SIG-M5 treated with dmso at 0.1 percent for 504 hours (cell line): Measurements from ENCODE around the gene PPM1E.
"Not testable (repeated sequence)": the region's sequence is repeated elsewhere in the genome, so short reads cannot be mapped to it uniquely, and the experiment has no call there.

Experiments used
- DNase-seq: peaks from one replicate; lab custom pipeline; 2025; ENCODE audit not compliant: unreplicated experiment; lab: John Stamatoyannopoulos, UW

The PPM1E gene

DNA sequence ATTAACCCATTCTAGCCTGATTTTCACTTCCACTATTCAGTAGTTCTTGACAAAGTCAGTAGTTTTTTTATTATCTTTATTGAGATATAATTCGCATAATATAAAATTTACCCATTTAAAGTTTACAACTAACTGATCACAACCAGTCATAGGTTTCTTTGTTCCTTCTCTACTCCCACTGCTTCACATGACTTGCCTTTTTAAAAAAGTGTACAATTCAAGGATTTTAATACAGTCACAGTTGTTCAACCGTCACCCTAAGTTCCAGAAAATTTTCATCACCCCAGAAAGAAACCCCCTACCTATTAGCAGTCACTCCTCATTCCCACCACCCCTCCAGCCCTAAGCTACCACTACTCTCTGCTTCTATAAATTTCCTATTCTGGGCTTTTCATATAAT is 188.5 kb downstream of the PPM1E start:
- DNase-seq: no peak

DNA sequence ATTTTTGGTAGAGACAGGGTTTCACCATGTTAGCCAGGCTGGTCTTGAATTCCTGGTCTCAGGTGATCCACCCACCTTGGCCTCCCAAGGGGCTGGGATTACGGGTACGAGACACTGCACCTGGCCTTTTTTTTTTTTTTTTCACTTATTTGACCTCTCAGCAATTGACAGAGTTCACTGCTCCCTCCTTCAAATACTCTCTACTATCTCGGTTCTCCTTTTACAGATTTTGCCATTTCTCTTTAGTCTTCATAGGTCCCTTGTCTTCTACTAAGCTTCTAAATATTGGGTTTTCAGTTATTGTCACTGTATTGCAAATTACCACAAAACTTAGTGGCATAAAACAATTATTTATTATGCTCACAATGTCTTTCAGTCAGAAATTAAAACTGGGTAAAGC is 191.8 kb downstream of the PPM1E start:
- DNase-seq: no peak

DNA sequence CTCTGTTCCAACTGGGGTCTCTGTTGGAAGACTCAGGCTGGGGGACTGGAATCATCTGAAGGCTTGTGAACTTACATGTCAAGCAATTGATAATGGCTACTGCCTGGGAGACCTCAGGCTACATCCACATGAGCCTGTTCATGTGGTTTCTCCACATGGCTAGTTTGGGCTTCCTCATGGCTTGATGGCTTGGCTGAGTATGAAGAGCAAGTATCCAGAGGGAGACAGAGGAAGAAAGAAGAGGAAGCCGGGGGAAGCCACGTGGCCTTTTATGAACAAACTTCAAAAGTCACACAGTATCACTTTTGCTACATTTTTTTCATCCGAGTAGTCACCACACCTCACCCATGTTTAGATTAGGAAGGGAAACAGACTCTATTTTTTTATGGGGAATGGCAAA is 192.2 kb downstream of the PPM1E start:
- no peak for DNase-seq

DNA sequence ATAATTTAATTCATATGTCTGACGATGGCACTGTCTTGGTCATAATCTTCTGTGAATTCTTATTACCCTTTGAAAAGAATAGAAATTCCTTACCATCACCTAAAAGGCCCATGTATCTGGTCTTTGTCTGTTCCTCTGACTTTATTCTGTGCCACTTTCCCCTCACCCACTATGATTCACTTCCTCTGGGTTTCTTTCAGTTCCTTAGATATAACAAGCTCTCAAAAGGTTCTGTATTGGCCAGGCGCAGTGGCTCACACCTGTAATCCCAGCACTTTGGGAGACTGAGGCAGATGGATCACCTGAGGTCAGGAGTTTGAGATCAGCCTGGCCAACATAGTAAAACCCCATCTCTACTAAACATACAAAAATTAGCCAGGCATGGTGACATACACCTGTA is 198.7 kb downstream of the PPM1E start:
- DNase-seq: not testable (repeated sequence)

DNA sequence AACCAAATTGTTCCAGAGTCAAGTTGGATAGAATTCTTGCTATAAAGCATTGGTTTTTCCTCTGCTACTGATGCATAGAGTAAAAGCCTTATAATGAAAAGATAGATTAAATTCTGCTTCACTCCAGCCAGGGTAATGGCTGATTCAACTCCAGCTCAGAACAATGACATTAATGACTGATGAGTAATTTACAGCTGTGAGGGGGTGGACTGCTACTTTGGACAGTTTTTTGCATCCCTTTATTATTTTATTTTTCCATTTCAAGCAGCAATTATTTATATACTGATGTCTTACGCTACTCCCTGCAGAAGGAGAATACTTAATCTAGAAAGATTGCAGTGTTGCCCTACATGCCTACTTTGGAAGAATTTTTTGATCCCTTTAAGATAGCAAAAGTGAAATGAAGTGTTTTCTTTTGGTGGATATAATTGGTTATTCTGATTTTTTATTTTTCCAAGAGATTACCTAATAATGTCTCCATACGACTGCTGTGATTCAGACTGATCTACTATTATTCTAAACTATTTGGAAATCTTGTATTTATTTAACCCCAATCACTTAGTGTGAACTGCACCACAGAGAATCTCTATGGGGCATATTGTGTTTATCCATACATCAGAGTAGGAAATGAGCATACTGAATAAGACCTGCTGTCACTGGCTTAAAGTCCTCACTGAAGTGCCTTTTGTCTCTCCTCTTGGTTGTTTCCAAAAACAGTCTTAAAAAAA is 201.5 kb downstream of the PPM1E start:
- DNase-seq: peak; percentile 68

DNA sequence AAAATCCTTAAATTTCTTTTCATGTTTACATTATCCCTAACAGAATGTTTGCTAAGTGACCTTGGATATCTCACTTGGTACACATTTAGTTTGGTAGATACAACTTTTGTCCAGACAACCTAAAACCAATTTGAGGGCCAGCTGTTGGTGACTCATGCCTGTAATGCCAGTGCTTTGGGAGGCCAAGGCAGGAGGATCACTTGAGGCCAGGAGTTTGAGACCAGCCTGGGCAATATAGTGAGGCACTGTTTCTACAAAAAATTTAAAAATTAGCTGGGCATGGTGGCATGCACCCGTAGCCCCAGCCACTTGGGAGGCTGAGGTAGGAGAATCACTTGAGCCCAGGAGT is 202.0 kb downstream of the PPM1E start:
- peak; percentile 68 for DNase-seq

DNA sequence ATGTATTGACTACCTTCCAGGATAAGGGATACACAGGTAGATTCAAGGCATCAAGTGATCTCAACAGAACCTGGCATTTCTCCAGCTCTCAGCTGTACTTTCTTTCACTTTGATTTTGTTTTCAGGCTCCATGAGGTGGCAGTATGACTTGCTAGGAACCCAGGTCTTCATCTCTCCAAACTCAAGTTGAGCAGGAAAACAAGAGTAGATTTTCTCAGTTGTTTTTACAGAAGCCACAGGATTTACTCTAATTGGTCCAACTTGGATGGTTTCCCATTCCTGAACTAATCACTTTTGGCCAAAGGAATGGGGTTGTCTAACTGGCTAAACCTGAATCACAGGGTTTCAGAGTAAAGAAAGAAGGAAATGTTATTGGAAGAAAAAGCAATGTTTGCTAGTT is 204.4 kb downstream of the PPM1E start:
- peak; percentile 99 for DNase-seq

DNA sequence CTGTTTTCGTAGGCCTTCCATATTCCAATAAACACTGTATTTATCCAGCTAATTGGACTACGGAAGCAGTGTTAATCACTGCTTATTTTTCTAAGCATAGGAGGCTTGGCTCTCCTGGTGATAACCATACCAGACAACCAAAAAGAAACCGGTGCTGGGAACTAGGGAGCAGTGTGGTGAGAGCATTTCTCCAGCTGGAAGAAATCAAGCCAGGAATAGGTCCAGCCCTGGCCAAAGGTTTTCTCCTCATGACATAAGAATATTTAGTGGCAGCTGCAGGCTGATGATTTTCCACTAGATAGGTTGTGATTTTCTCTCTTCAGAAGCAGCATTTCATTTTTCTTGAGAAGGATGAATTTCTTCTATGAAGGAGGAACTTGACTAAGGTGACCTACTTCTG is 209.6 kb downstream of the PPM1E start:
- DNase-seq: no peak

DNA sequence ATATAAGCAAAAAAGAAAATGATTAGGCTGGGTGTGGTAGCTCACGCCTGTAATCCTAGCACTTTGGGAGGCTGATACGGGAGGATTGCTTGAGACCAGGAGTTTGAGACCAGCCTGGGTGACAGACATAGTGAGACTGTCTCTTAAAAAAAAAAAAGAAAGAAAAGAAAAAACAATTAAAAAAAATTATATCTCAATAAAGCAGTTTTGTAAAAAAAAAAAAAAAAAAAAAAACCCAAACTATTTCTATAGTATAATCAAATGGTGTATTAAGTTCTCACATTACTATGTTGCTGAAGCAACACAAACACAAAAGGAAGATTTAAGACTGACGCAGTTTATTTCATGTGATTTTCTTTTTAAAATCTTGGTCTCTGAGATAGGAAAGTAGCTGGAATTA is 210.6 kb downstream of the PPM1E start:
- no peak for DNase-seq

DNA sequence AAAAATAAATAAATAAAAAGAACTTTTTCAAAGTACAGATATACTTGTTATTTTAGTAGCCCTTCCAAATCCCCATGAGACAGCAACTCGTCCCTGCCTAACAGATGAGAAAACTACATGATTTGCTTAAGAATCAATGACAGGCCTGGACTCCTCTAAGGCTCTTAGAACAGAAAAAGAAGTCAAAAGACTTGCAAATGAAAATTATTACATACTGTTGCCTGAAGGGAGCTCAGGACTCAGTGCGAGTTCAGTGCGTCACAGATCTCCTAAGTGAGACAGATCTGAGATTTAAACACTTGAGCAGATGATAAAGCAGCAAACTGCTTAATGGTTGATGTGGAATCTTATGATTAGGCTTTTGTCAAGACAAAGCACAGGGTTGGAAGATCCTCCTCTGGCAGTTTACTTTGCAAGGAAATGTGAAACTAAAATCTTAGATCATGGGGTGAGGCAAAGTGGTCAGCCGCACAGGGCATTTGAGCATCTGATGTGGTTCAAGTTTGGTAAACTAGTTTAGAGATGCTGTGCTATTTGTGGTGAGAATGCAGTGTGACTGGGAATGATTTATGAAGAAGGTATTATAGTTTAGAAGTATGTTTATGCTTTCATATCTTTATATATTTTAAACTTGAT is 212.9 kb downstream of the PPM1E start:
- no peak for DNase-seq

DNA sequence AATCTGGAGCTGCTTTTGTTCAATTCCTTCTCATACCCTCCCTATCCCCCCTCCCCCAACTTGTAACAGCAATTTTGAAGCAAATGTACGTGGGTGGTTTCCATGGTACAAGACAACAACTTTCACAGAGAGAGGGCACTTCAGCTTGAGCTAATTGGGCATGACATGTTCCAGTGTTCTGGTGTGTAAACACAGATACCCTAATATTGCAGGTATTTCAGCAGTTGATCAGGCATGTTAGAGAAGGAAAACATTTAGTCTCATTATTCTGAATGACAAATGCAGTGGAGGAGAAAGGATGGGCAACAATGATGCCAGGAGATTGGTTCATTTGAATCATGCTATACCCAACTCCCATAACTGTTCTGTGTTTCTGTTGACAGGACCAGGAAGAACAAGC is 213.5 kb downstream of the PPM1E start:
- DNase-seq: no peak

DNA sequence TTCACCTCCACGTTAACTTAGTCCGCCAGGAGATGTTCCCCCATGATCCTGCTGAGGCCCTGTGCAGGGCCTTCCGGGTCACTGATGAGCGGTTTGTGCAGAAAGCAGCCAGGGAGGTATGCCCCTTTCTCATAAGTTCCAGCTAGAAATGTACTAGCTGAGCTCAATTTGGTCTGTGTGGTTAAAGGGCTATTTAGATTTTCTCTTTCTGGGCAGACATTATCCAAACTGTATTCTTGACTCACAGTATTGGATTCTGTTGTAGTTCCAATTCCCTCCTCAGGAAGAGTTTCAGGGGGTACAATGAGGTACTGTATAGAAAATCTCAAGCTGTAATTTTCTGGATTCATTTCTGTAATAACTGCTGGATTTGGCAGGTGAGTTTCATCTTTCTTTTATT is 214.0 kb downstream of the PPM1E start:
- no peak for DNase-seq

DNA sequence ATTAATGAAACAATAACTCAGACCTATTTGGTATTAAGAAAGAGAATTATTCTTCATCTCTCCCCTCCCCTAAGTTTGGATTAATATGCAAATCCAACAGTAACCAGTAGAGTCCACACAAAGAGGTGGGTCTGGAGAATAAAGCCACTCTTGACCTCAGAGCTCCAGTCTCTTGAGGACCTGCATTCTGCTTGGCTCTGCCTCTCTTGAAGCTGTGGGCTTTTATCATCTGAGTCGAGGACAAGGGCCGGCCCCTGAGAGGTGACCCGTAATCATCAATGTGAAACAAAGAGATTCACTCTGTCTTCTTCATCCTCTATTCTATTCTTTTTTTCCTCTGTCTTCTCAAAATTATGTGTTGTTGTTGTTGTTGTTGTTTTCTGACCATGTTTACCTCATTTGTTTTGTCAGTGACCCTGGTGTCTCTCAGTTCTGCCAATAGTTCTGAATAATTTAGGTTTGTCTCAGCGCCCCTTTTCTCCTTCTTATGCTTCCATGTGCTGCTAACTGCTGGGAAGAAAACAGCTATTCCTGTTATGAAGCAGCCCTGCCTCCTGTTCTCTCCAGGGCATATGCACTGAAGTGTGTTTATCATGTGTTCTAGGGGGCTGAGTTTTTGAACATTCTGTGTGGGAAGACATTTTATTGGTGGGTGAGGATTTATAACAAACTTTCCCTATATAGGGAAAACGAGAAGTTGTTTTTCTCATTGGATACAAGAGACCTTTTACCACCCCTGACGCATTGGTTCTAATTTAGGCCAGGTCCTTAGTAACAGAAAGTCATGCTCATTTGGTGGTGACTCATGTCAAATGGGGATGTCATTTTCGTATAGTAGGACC is 215.2 kb downstream of the PPM1E start:
- DNase-seq: no peak

DNA sequence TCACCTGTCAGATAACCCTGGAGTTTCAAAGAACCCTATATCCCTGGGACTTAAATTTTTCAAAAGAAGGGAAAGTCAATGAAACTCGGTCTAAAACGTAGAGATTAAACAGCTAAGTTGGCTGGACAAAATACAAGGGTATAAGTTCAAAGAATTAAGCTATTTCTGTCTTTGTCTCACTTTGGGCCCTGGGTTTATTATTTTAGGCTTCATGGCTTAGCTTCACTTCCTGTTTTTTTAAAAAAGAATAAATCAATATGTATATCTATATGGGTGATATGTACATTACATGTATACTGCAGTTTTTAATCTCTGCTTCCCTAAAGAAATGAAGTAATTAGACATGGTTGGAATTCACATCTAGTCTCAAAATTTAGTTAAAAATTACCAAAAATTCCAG is 218.7 kb downstream of the PPM1E start:
- no peak for DNase-seq

DNA sequence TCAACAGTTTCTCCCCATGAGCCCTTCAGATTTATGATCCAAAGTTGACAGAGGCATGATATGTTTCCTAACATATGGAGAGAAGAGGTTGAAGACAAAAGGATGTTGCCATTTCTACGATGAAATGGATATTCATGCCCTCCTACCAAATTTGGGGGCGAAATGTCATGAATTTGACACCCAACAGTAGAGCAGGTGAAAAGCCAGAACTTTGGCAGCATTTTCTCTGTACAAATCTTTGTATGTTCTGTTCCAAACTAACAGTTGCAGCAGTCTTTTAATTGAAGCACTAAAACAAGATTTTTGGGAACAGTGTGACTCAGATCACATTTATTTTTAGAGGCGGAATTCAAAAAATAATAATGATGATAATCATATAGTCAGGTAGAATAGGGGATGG is 220.9 kb downstream of the PPM1E start:
- DNase-seq: no peak

DNA sequence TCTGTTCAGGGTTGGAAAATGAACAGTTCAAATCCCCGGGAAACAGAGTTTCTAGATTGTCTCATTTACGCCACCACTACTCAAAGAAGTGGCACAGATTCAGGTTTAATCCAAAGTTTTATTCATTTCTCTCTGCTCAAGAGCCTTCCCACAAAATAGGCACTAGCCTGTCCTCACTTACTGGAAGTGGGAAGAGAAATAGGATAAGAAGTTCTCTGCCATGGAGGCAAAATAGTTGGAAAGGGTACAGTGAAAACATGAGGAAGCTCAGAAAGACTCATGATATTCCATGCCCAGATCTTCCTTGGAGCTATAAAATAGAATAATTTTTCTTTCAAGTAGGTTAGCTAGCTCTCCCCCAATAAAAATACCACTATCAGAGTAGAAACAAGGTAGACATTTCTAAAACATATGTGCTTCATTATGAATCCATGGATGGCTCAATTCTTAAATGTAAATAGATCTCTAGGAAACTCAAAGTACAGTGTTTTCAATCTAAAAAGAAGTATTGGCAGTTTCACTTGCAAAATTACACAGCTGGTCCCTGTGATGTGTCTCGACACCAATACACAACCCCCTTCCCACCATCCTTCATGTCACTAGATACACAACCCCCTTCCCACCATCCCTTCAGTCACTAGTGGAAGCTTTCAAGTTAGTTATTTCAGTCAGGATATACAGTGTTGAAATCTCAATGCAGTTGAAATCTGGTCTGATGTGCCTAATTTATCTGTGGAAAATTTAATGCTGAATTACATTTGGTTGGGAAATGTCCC is 225.2 kb downstream of the PPM1E start:
- DNase-seq: no peak

DNA sequence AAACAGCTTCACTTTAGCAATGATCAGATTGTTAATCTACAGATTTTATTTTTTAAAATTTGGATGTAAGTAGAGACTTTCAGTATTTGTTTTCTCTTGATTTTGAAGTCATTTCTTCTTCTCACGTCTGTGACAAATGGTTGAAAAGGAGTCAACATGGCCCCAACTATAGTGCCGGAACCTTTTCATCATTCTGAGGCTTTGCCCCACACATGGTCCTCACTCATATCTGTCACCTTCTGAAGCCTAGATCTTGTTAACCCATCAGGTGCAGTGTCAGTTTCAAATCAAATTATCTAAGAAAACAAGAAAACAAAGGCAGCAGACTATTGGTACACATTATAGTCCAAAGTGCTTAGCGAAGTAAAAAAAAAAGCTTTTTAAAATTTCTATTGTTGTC is 227.0 kb downstream of the PPM1E start:
- no peak for DNase-seq

DNA sequence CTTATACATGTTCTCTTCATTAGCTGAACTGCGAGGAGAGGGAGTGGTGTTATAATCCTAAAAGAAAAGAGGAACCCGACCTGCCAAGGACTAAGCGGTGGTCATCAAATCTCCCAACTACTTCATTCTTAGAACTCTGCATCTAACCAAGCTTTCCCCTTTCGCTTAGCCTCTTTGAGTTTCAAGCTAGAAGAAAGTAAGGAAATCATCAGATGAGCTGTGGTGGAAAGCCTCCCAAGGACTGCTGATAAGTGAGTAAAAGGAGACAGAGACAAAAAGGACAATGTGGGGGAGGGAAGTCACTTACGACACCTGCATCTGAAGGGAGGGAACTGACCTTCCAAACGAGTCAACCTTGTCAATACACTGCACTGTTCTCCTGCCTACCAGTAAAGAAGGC is 229.7 kb downstream of the PPM1E start:
- DNase-seq: no peak

DNA sequence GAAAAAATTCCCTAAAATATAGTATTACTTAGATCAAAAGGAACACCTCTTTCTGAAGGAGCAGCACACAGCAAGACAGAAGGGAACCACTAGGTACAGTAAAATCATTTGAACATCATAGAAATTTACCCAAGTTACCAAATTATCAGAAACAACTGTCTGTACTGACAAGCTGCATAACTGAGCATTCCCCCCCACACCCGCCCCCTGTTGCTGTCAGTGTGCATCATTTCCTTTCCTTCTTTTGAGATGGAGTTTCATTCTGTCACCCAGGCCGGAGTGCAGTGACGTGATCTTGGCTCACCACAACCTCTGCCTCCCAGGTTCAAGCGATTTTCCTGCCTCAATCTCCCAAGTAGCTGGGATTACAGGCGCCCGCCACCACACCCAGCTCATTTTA is 230.3 kb downstream of the PPM1E start:
- no peak for DNase-seq

DNA sequence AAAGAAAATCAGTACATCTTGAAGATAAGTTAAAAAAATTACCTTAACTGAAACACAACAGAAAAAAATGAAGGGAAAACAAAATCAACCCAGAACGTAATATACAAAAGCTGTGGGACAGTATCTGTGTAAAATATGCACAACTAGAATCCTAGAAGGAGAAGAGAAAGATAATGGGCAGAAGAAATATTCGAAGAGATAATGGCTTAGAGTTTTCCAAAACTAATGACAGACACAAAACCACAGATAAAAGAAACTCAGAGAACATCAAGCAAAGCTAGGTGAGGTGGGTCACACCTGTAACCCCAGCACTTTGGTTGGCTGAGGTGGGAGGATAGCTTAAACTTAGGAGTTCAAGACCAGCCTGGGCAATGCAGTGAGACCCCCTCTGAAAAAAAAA is 234.0 kb downstream of the PPM1E start:
- no peak for DNase-seq

DNA sequence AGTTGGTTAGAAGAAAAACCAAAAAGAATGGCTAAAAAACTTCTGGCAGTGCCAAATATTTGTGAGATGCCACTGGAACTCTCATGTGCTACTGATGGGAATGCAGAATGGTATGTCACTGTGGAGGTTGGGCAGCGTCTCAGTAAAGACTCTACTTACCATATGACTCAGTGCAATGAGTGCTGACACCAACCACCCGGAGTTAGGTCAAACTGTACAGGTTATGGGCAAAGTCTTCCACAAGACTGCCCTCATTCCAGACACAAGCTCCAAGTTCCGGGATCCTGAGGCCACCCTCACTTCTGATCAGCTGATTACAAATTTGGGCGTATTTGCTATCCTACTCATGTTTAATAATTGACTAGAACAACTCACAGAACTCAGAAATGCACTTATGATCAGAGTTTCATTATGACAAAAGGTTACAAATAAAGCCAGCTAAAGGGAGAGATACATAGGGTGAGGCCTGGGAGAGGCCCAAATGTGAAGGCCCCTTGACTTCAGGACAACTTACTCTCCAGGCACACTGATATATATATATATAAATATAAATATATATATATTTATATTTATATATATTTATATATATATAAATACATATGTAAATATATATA is 236.2 kb downstream of the PPM1E start:
- DNase-seq: no peak
